ENCODE results near the gene MRPL54. TPM values are rescaled to one million over a fixed set of nuclear protein-coding genes. Genes with fewer than 3 reads are reported as not detected.

The MRPL54 gene
- total RNA-seq, 3 donors from 2014 or later (not counting 1 experiment from before 2014, with no cell fraction given), result 54.1 to 60.5 (median 55.5) TPM

GRCh38 chr19:3743486-3743885, 19.0 kb upstream of the MRPL54 start:
- H3K27me3 ChIP-seq (ENCODE audit: control insufficient read depth, insufficient read depth, low read length), result no peaks in the 10 kb centered on the region
- ATAC-seq, result no peak
- no peaks in the 10 kb centered on the region for H3K9me3 ChIP-seq (ENCODE audit: control insufficient read depth, insufficient read depth, low read length)
- no peaks in the 10 kb centered on the region for H3K36me3 Mint-ChIP-seq
- TF ChIP-seq CTCF (IDR thresholded peaks at IDR 0.05), result no peak
- intact Hi-C loops (cut with micrococcal nuclease), result no loop called here
- H3K4me3 Mint-ChIP-seq, result no peak overlapping the region
- H3K4me1 Mint-ChIP-seq, result no peaks in the 10 kb centered on the region
- H3K4me1 ChIP-seq (ENCODE audit: control insufficient read depth, insufficient read depth, low read length), result no peaks in the 10 kb centered on the region
- no peak overlapping the region for H3K27ac ChIP-seq (ENCODE audit: low read length)
- H3K9me3 Mint-ChIP-seq, result no peaks in the 10 kb centered on the region
- no peak overlapping the region for H3K27ac Mint-ChIP-seq
- H3K36me3 ChIP-seq (ENCODE audit: control insufficient read depth, insufficient read depth, low read length), result no peaks in the 10 kb centered on the region
- no peak overlapping the region for H3K4me3 ChIP-seq (ENCODE audit: low read length)
- whole genome bisulfite sequencing (ENCODE audit: insufficient coverage), result 98% methylated on average over 2 of the region's 2 CpGs
- DNase-seq, result no peak
- H3K27me3 Mint-ChIP-seq (ENCODE audit: low read depth in 2 of 2), result no peaks in the 10 kb centered on the region

- DNase-seq (no peak), ATAC-seq (no peak)
- no peak for TF ChIP-seq CTCF (IDR thresholded peaks at IDR 0.05)
- H3K4me1 ChIP-seq (ENCODE audit: control insufficient read depth, insufficient read depth, low read length), result no peaks in the 10 kb centered on the region
- no peaks in the 10 kb centered on the region for H3K27me3 ChIP-seq (ENCODE audit: control insufficient read depth, insufficient read depth, low read length)
- H3K4me1 Mint-ChIP-seq, result no peaks in the 10 kb centered on the region
- no peaks in the 10 kb centered on the region for H3K9me3 ChIP-seq (ENCODE audit: control insufficient read depth, insufficient read depth, low read length)
- intact Hi-C loops (cut with micrococcal nuclease), result no loop called here
- no peaks in the 10 kb centered on the region for H3K36me3 Mint-ChIP-seq
- H3K27ac ChIP-seq (ENCODE audit: low read length), result no peak overlapping the region
- no peak overlapping the region for H3K27ac Mint-ChIP-seq
- H3K9me3 Mint-ChIP-seq, result no peaks in the 10 kb centered on the region
- no peak overlapping the region for H3K4me3 ChIP-seq (ENCODE audit: low read length)
- WGBS (ENCODE audit: insufficient coverage), result 73% methylated on average over 7 of the region's 8 CpGs
- H3K36me3 ChIP-seq (ENCODE audit: control insufficient read depth, insufficient read depth, low read length), result peaks cover 10% of the 10 kb centered on the region
- H3K27me3 Mint-ChIP-seq (ENCODE audit: low read depth in 2 of 2), result no peaks in the 10 kb centered on the region
- no peak overlapping the region for H3K4me3 Mint-ChIP-seq
These were observed 17.0 kb upstream of the MRPL54 start for GRCh38 chr19:3745363-3746045.

- no peaks in the 10 kb centered on the region for H3K36me3 Mint-ChIP-seq
- intact Hi-C loops (cut with micrococcal nuclease), result no loop called here
- no peaks in the 10 kb centered on the region for H3K27me3 Mint-ChIP-seq (ENCODE audit: low read depth in 2 of 2)
- WGBS (ENCODE audit: insufficient coverage), result 84% methylated on average over 31 of the region's 31 CpGs
- no peak overlapping the region for H3K27ac Mint-ChIP-seq
- DNase-seq, result no peak
- no peaks in the 10 kb centered on the region for H3K9me3 Mint-ChIP-seq
- H3K4me3 ChIP-seq (ENCODE audit: low read length), result no peak overlapping the region
- H3K27me3 ChIP-seq (ENCODE audit: control insufficient read depth, insufficient read depth, low read length), result no peaks in the 10 kb centered on the region
- no peaks in the 10 kb centered on the region for H3K4me1 Mint-ChIP-seq
- no peak overlapping the region for H3K4me3 Mint-ChIP-seq
- H3K27ac ChIP-seq (ENCODE audit: low read length), result no peak overlapping the region
- ATAC-seq, result no peak
- peaks cover 16% of the 10 kb centered on the region for H3K36me3 ChIP-seq (ENCODE audit: control insufficient read depth, insufficient read depth, low read length)
- H3K4me1 ChIP-seq (ENCODE audit: control insufficient read depth, insufficient read depth, low read length), result no peaks in the 10 kb centered on the region
- no peaks in the 10 kb centered on the region for H3K9me3 ChIP-seq (ENCODE audit: control insufficient read depth, insufficient read depth, low read length)
- no peak for TF ChIP-seq CTCF (IDR thresholded peaks at IDR 0.05)
These were observed 16.0 kb upstream of the MRPL54 start for GRCh38 chr19:3746371-3747056.
